GM12872 (cell line): ENCODE data around the gene PAK1.

Source experiments
- TF ChIP-seq, protein P1 (sequence below): IDR thresholded peaks from 3 replicates; pipeline ENCODE4 v1.5.1; 2011; ENCODE audit warnings: low read depth, mild to moderate bottlenecking, low read length, moderate library complexity; ENCODE audit not compliant: insufficient read depth

PAK1 gene

DNA sequence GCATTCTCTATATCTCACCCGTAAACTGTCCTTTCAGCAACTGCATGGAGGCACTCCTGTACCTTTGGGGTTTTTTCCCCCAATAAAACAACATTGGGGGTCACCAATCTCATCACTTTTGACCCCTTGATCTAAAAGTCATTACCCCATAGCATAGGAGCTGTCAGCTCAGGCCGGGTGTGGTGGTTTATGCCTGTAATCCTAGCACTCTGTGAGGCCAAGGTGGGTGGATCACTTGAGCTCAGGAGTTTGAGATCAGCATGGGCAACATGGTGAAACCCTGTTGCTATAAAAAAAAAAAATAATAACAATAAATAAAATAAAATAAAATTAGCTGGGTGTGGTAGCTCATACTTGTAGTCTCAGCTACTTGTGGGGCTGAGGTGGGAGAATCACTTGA is 155.3 kb downstream of the PAK1 start:
- TF ChIP-seq, protein P1, sequence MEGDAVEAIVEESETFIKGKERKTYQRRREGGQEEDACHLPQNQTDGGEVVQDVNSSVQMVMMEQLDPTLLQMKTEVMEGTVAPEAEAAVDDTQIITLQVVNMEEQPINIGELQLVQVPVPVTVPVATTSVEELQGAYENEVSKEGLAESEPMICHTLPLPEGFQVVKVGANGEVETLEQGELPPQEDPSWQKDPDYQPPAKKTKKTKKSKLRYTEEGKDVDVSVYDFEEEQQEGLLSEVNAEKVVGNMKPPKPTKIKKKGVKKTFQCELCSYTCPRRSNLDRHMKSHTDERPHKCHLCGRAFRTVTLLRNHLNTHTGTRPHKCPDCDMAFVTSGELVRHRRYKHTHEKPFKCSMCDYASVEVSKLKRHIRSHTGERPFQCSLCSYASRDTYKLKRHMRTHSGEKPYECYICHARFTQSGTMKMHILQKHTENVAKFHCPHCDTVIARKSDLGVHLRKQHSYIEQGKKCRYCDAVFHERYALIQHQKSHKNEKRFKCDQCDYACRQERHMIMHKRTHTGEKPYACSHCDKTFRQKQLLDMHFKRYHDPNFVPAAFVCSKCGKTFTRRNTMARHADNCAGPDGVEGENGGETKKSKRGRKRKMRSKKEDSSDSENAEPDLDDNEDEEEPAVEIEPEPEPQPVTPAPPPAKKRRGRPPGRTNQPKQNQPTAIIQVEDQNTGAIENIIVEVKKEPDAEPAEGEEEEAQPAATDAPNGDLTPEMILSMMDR, result no peak

DNA sequence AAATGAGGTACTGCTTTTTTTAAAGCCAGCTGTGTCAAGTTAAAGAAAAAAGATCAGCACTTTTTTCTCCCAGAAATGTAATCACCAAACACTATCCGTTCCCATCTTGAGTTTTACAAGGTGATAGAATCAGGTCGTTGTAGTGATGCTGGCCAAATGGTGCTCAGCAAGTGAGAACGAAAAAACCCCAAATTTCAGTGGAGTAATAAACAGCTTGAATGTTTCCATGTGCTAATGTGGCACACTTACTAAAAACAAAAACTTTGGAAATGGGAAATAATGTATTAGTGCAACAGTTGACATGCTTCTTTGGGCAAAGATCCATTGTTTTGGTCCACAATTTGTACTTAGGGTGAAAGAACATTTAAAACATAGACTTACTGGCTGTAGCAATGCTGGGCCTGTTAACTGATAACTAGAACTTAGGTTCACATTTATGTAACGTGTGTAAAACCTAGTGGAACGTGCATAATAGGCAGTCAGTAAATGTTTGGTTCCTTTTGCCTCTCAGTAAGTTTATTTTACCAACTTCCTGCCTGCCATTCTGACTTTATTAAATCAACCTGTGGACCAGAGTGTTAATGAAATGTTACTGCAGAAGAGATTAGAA is 157.1 kb downstream of the PAK1 start:
- TF ChIP-seq, protein P1, result no peak

DNA sequence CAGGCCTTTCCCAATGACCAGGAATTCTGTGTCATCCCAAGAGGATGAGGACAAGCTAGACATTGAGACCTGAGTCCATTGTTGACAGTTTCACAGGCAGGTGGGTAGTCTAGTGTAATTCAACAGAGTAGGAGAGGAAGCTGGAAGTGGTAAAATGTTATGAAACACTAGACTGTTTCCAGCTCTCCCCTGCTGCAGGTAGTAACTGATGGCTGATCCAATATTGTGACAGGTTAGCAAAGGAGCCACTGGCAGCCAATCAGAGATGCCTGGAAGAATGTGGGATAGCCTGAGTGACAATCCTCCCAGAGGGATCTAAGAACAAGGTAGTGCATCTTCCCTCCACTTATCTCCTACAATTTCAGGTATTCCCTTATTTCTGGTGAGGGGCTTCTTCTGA is 161.8 kb downstream of the PAK1 start:
- TF ChIP-seq, protein P1, result no peak

DNA sequence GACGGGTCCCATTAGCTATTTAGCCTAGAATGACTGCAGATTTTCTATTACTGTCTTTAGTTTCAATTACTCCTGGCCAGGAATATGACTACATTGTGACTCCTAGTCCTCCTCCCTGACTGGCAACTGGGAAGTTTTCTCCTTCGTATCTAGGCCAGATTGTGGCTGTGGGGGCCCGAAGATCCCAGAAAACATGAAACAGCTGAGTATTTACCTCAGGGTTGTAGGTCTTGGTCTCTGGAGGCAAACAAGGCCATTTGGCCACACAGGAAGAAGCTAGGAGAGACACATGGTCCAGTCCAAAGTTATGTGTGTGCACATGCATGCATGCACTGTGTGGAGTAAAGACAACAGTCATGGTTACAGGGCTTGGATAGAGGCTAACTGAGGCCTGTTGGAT is 162.2 kb downstream of the PAK1 start:
- TF ChIP-seq, protein P1, result no peak

DNA sequence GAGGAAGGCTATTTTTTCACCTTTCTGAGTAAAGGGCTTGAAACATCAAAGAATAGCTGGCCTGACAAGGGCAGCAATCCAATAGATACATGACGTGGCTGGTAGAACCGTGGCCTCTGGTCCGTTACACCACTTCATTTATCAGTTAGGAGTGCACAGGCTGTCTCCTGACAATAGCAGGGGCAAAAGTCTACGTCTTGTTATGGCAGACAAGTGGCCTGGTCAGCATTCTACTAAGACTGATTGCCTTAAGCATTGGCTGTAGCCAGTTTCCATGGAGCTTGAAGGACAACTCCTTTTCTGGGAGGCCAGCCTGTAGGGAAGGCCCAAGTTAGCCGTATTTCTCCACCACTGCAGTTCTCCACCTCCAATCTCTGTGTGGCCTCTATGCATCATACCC is 163.2 kb downstream of the PAK1 start:
- TF ChIP-seq, protein P1, result no peak

DNA sequence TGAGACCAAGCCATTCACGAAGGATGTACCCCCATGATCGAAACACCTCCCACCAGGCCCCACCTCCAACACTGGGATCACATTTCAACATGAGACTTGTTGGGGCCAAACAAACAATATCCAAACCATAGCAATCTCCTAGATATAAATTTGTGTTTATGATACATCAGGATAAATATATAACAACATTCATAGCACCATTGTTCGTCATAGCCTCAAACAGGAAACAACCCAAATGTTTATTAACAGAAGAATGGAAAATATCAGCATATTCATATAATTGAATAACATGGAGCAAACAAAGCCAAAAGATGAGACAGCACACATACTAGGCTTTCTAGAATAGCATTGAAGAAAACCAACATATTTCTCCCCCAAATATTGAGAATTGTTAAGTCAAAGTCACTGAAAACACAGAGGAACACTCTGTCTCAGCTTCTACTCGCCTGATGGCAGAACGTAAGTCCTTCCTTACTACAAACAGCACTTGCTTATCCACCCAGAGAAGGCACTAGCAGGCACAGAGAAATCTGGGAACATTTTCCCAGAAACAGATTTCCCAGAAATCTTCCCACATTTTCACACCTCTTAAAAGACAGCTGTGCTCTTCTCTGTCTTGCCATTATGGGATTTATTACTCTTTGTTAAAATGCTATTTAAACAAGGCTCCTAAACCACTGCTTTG is 164.4 kb downstream of the PAK1 start:
- TF ChIP-seq, protein P1, result no peak

DNA sequence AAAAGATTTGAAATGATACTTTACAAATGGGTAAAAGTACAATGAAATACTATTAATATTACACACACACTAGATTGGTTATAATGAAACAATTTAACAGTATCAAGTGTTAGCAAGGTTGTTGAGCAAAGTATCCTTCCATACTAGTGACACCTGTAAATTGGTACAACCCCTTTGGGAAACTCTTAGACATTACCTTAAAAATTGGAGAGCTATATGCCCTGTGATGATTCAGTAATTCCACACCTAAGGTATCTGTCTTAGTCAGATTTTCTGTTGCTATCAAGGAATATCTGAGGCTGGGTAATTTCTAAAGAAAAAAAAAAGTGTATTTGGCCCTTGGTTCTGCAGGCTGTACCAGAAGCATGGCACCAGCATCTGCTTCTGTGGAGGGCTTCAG is 165.1 kb downstream of the PAK1 start:
- TF ChIP-seq, protein P1, result no peak
